GM12891 (cell line): ENCODE results near the gene TBXAS1.
A peak's percentile ranks its signal among the peaks of the same experiment; 100 is the strongest.
"Not testable (repeated sequence)": the region's sequence is repeated elsewhere in the genome, so short reads cannot be mapped to it uniquely, and the experiment has no call there.

ENCODE experiments used
- DNase-seq: peaks from one replicate; pipeline ENCODE4 v3.0.0; 2011; ENCODE audit warnings: low spot score; ENCODE audit not compliant: insufficient read length
- FAIRE-seq: peaks from 2 replicates; lab custom pipeline; 2011; peaks lifted over from hg19 to GRCh38; lab: Jason Lieb, UNC
- PAX5 ChIP-seq: IDR thresholded peaks from 2 replicates; pipeline ENCODE4 v1.6.1; 2011; ENCODE audit warnings: low read length, moderate library complexity, mild to moderate bottlenecking; ENCODE audit not compliant: insufficient read depth, severe bottlenecking
- POLR2A ChIP-seq: IDR thresholded peaks from 2 replicates; pipeline ENCODE4 v1.6.1; 2011; ENCODE audit warnings: low read depth, low read length, control low read depth
- POLR2AphosphoS5 ChIP-seq: IDR thresholded peaks from 2 replicates; pipeline ENCODE4 v1.6.1; 2011; ENCODE audit warnings: low read depth, low read length, control low read depth
- POU2F2 ChIP-seq: IDR thresholded peaks from 2 replicates; pipeline ENCODE4 v1.6.1; 2011; ENCODE audit warnings: low read depth, mild to moderate bottlenecking, control low read depth, low read length, moderate library complexity
- SPI1 ChIP-seq: IDR thresholded peaks from 2 replicates; pipeline ENCODE4 v1.6.1; 2011; ENCODE audit warnings: low read depth, low read length, control low read depth
- TAF1 ChIP-seq: IDR thresholded peaks from 2 replicates; pipeline ENCODE4 v1.6.1; 2011; ENCODE audit warnings: low read depth, low read length, control low read depth

TBXAS1 gene

DNA sequence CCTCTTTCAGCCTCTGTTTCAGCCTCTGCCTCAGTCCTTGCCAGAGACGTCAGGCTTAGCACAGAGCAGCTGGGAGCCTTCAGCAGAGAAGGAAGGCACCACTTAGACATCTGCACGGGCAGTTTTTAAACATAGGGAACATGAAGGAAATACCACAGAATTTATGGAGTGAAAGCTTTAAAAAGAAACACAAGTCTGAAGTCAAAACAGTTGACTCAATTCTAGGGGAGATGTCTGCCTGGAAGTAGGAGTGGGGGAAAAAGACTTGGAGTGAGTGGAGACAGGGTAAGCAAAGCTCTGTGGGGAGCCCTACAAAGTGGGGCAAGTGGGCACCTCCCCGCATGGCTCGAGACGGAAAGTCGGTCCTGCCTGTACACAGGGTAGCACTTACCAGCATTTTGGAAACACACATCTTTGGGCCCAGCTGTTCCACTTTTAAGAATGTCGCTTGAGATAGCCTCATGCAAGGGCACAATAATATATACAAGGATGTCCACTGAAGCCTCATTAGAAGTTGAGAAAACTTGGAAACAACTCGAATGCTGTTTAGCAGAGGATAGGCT is 5.0 kb upstream of the TBXAS1 start:
- DNase-seq (no peak), FAIRE-seq (no peak)
- TF ChIP-seq POLR2A (no peak), PAX5 (no peak), POU2F2 (no peak), TAF1 (no peak), SPI1 (no peak), POLR2AphosphoS5 (no peak)

DNA sequence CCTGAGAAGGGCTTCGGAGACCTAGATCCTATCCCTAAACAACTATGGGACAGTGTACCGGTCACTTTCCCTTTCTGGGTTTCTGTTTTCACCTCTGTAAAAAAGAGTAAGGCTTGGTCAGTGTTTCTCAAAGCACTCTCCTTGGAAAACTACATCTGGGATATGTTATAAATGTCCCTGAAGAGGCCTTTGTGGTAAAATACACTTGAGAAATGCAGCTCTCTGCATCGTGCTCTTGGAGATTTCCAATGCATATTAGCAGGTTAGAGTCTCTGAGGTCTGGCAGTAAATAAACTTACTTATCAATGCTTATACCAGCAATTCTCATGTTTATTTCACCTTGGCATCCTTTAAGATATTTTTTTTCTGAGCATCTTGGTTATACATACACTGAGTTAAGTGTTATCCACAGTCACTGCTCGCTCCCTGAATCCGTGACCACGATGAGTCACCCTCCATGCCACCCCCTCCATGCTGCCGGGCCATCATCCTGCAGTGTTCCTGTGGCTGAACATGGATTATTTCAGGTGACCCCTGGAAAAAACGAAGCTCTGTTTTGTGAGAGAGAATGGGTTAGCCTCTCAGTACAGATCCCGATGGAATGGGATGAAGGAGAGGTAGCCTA is 3.3 kb upstream of the TBXAS1 start:
- no peak for FAIRE-seq
- TF ChIP-seq TAF1, result no peak
- TF ChIP-seq POLR2AphosphoS5, result no peak
- no peak for TF ChIP-seq PAX5
- no peak for TF ChIP-seq POU2F2
- TF ChIP-seq SPI1, result no peak
- TF ChIP-seq POLR2A, result no peak
- DNase-seq, result no peak

DNA sequence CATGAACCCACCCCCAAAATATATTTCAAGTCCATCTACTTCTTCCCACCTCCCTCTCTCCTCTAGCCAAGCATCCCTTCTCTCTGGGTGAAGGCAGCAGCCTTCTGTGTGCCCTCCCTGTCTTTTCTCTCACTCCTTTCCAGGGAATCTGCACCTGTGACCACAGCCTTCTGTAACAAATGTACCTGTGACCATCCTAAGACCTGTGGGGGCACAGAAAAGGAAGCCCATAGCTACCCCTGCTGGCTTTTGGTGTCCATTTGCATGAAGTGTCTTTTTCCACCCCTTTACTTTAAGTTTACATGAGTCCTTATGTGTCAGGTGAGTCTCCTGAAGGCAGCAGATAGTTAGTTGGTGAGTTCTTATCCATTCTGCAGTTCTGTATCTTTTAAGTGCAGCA is 2.0 kb upstream of the TBXAS1 start:
- DNase-seq (no peak), FAIRE-seq (no peak)
- peak; percentile 19; the same call in 1 of the 2 replicates for TF ChIP-seq POU2F2
- TF ChIP-seq POLR2AphosphoS5, result no peak

DNA sequence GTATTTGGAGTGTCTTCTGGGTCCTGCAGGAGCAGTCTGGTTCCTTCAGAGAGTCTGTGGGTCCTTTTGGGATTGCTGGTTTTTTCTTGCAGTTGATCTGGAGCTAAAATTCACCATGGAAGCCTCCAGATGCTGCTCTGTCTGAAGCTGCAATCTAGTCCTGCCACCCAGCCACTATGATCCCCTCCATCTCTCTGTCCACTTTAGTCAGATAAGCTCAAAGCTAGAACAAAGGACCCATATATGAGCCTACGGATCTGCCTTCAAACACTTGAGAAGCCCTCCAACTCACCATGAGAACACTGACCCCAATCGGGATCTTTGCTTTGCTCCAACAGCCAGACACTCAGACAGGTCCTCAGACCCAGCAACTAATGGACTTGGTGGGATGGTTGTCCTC is 618 bp upstream of the TBXAS1 start:
- no peak for TF ChIP-seq PAX5
- no peak for TF ChIP-seq SPI1
- no peak for TF ChIP-seq TAF1
- TF ChIP-seq POU2F2, result no peak
- TF ChIP-seq POLR2AphosphoS5, result no peak
- FAIRE-seq, result no peak
- DNase-seq, result no peak

DNA sequence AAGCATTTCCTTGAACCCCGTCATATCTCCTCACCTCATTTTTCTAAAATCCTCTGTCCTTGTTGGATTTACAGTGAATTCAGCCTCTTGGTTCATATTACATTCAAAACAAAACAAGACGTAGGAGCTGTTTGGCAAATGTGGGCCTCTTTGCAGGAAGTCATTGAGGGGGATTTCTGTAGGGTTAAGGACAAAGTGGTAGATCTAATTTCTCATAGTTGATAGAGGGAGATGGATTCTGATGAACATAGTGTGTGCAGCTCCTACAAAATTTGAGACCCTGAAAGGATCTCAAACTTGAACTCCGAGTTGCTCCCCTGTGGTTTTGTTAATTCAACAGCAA is 682 bp downstream of the TBXAS1 start:
- TF ChIP-seq TAF1 (no peak), SPI1 (0 out of 2 replicates have a peak, but pooled peaks have one; percentile 15)
- DNase-seq (no peak), FAIRE-seq (peak; percentile 76)

DNA sequence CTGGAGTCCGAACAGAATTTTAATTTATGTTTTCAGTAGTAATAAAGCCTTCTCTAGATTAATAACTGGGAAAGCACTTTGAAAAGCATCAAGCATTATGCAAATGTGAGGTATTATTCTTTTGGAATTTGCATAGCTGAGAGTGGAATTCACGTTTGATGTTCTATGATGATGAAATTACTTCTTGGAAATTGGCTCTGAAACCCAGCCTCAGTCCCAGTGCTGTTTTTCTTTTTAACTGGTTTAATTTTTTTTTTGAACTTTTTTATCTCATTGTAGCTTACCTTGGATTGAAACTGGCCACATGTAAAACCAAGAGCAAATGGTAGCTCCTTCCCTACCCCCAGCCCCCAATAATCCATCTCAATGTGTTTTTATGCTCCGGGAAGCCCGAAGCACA is 1.2 kb downstream of the TBXAS1 start:
- TF ChIP-seq POU2F2 (no peak), SPI1 (no peak), PAX5 (no peak), POLR2A (no peak), TAF1 (no peak), POLR2AphosphoS5 (no peak)
- no peak for FAIRE-seq

DNA sequence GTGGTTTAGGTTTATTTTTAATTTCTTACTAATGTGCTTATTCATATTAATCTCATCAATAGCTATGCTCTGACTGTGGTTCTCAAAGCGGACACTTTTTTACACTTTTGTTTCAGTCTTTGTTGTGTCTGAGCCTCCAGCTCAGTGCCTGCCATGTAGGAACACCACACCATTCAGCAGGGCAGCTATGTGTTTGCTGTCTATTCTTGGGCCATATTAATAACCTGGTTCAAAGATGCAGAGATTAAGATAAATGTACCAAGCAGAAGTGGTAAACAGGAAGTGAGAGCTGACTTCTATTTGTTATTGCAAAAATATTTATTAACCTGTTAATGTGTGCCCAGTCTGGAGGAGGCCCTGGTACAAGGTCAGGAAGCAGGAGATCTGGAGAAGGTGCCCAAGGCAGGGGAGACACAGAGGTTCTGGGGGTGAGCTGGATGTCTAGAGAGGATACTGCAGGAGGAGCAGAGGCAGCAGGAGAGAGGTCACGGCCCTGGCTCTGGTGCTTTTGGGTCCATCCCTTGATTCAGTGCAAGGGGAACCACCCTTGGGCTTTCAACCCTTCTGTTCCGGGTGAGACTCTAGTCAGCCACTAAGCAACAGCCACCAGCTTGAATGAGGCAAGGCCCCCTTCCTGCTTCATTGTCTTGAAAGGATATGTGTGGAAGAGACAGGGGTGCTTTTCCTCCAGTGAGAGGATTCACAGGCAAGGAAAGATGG is 1.9 kb downstream of the TBXAS1 start:
- no peak for TF ChIP-seq POLR2AphosphoS5
- peak; percentile 78 for TF ChIP-seq SPI1
- peak; percentile 24 for TF ChIP-seq PAX5
- DNase-seq (no peak), FAIRE-seq (peak; percentile 75)

More for the DNA sequence above, 1.2 kb downstream of the TBXAS1 start:
- DNase-seq, result no peak

DNA sequence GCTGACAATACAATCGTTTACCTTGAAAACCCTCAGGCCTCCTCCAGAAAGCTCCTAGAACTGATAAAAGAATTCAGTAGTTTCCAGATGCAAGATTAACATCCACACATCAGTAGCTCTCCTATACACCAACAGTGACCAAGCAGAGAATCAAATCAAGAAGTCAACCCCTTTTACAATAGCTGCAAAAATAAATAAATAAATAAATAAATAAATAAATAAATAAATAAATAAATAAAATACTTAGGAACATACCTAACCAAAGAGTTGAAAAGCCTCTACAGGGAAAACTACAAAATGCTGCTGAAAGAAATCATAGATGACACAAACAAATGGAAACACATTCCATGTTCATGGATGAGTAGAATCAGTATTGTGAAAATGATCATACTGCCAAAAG is 6.8 kb downstream of the TBXAS1 start:
- FAIRE-seq, DNase-seq: not testable (repeated sequence)

DNA sequence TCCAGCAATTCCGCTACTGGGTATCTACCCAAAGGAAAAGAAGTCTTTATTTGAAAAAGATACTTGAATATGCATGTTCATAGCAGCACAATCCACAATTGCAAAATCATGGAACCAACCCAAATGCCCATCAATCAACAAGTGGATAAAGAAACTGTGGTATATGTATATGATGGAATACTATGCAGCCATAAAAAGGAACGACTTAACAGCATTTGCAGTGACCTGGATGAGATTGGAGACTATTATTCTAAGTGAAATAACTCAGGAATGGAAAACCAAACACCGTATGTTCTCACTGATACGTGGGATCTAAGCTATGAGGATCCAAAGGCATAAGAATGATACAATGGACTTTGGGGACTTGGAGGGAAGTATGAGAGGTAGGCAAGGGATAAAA is 8.2 kb downstream of the TBXAS1 start:
- not testable (repeated sequence) for FAIRE-seq, DNase-seq

DNA sequence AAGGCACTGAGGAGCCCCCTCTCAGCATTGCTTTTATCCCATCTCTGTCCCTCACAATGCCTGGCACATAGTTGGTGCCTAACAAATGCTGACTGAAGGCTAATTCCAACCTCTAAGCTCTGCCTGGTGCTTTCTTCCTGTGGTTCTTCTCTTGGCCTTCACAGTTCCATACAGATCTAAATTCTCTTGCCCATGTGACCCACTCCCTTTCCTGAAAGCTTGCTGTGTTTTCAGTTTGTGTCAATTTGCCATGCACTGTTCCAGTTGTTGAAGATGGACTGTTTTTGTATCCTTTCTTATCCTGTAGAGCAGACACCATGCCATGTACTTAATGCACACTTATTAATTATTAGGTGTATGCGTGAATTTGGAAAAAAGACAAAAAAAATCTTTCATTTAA is 9.2 kb downstream of the TBXAS1 start:
- TF ChIP-seq POLR2A, result no peak
- no peak for TF ChIP-seq TAF1
- no peak for TF ChIP-seq POU2F2
- TF ChIP-seq POLR2AphosphoS5, result no peak
- no peak for TF ChIP-seq SPI1
- no peak for TF ChIP-seq PAX5
- no peak for FAIRE-seq

DNA sequence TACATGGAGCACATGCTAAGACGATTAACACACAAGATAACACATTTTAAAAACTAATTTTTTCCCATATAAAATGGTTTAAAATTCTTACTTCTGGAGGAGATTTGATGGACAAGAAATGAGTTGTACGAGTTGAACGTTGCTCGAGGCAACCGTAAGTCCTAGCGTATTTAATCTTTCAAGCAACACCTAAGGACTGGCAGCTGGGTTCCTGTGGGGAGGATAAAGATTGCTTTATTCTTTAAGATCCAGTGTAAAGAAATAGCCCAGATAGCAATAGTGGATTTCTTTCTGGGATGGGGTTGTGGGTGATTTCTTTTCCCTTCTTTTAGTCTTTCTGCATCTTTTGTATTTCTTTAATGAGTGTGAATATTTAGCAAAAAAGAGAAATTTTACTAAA is 9.8 kb downstream of the TBXAS1 start:
- no peak for TF ChIP-seq POU2F2
- TF ChIP-seq POLR2A, result no peak
- no peak for TF ChIP-seq SPI1
- no peak for TF ChIP-seq PAX5
- TF ChIP-seq POLR2AphosphoS5, result no peak
- TF ChIP-seq TAF1, result no peak
- no peak for DNase-seq
- FAIRE-seq, result no peak

More for the DNA sequence above, 9.2 kb downstream of the TBXAS1 start:
- DNase-seq, result no peak
